ENCODE measurements around the gene ACACA. TPM values are rescaled to one million over a fixed set of nuclear protein-coding genes. Genes with fewer than 3 reads are reported as not detected.
A peak's percentile ranks its signal among the peaks of the same experiment; 100 is the strongest.

The ACACA gene
- total and polyA plus RNA-seq, 2 experiments from 2014 or later, result 59.6 to 164 TPM

DNA sequence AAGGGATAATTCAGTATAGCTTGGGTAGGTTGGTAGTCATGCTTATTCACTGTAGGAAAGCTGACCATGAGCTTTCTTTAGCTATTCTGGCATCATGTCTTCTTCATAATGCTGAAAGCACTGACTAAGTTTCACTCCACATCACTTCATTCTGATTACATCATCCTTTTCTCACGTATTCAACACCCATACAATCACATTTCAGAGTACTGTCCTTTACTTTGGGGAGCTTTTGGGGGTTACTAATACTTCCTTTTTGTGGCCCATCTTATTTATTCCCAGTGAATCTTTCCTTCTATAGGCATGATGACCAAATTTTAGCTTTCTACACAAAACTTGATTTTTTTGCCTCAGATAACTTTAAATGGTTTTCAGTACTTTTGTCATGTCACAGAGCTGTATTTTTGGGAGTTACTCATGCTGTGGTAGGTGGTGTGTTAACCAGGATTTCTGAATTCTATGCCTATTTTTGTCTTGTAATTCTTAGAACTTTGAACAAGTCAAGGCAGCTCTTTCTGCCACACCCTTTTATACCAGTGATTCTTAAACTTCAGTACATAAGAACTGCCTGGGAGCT lies 23.5 kb upstream of the ACACA start:
- DNase-seq (ENCODE audit: low spot score), result no peak
- no peak for TF ChIP-seq CREB1 (CRISPR knock-in tag; IDR thresholded peaks at IDR 0.05; ENCODE audit: low read depth)
- TF ChIP-seq, protein P1, sequence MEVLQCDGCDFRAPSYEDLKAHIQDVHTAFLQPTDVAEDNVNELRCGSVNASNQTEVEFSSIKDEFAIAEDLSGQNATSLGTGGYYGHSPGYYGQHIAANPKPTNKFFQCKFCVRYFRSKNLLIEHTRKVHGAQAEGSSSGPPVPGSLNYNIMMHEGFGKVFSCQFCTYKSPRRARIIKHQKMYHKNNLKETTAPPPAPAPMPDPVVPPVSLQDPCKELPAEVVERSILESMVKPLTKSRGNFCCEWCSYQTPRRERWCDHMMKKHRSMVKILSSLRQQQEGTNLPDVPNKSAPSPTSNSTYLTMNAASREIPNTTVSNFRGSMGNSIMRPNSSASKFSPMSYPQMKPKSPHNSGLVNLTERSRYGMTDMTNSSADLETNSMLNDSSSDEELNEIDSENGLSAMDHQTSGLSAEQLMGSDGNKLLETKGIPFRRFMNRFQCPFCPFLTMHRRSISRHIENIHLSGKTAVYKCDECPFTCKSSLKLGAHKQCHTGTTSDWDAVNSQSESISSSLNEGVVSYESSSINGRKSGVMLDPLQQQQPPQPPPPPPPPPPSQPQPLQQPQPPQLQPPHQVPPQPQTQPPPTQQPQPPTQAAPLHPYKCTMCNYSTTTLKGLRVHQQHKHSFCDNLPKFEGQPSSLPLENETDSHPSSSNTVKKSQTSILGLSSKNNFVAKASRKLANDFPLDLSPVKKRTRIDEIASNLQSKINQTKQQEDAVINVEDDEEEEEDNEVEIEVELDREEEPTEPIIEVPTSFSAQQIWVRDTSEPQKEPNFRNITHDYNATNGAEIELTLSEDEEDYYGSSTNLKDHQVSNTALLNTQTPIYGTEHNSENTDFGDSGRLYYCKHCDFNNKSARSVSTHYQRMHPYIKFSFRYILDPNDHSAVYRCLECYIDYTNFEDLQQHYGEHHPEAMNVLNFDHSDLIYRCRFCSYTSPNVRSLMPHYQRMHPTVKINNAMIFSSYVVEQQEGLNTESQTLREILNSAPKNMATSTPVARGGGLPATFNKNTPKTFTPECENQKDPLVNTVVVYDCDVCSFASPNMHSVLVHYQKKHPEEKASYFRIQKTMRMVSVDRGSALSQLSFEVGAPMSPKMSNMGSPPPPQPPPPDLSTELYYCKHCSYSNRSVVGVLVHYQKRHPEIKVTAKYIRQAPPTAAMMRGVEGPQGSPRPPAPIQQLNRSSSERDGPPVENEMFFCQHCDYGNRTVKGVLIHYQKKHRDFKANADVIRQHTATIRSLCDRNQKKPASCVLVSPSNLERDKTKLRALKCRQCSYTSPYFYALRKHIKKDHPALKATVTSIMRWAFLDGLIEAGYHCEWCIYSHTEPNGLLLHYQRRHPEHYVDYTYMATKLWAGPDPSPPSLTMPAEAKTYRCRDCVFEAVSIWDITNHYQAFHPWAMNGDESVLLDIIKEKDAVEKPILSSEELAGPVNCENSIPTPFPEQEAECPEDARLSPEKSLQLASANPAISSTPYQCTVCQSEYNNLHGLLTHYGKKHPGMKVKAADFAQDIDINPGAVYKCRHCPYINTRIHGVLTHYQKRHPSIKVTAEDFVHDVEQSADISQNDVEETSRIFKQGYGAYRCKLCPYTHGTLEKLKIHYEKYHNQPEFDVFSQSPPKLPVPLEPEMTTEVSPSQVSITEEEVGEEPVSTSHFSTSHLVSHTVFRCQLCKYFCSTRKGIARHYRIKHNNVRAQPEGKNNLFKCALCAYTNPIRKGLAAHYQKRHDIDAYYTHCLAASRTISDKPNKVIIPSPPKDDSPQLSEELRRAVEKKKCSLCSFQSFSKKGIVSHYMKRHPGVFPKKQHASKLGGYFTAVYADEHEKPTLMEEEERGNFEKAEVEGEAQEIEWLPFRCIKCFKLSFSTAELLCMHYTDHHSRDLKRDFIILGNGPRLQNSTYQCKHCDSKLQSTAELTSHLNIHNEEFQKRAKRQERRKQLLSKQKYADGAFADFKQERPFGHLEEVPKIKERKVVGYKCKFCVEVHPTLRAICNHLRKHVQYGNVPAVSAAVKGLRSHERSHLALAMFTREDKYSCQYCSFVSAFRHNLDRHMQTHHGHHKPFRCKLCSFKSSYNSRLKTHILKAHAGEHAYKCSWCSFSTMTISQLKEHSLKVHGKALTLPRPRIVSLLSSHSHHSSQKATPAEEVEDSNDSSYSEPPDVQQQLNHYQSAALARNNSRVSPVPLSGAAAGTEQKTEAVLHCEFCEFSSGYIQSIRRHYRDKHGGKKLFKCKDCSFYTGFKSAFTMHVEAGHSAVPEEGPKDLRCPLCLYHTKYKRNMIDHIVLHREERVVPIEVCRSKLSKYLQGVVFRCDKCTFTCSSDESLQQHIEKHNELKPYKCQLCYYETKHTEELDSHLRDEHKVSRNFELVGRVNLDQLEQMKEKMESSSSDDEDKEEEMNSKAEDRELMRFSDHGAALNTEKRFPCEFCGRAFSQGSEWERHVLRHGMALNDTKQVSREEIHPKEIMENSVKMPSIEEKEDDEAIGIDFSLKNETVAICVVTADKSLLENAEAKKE (CRISPR knock-in tag; IDR thresholded peaks at IDR 0.05), result no peak
- Mint-ChIP-seq H3K4me3 (no peak overlapping the region), H3K9me3 (no peaks in the 10 kb centered on the region), H3K36me3 (ENCODE audit: low read depth) (peaks cover 32% of the 10 kb centered on the region), H3K27me3 (ENCODE audit: insufficient read depth, low read depth, poor library complexity) (no peaks in the 10 kb centered on the region), H3K4me1 (no peaks in the 10 kb centered on the region), H3K27ac (peak overlapping the region; percentile 76)
- Histone ChIP-seq H4K20me1 (replicated peaks; ENCODE audit: insufficient read depth) (0 out of 2 replicates have a peak, but pooled peaks cover 3% of the 10 kb centered on the region), H3K27me3 (ENCODE audit: insufficient read depth) (no peaks in the 10 kb centered on the region), H3K4me1 (ENCODE audit: insufficient read depth) (no peaks in the 10 kb centered on the region), H3K4me2 (no peak overlapping the region), H3K79me2 (replicated peaks; ENCODE audit: insufficient read depth) (no peaks in the 10 kb centered on the region), H3K4me3 (no peak overlapping the region), H3K36me3 (ENCODE audit: insufficient read depth) (peaks cover 12% of the 10 kb centered on the region), H2AFZ (no peak overlapping the region), H3K27ac (ENCODE audit: low read depth) (peak overlapping the region; percentile 58), H3K9me2 (ENCODE audit: insufficient read depth) (no peaks in the 10 kb centered on the region), H3F3A (replicated peaks; ENCODE audit: low read depth) (no peaks in the 10 kb centered on the region)
- no peak for ATAC-seq

DNA sequence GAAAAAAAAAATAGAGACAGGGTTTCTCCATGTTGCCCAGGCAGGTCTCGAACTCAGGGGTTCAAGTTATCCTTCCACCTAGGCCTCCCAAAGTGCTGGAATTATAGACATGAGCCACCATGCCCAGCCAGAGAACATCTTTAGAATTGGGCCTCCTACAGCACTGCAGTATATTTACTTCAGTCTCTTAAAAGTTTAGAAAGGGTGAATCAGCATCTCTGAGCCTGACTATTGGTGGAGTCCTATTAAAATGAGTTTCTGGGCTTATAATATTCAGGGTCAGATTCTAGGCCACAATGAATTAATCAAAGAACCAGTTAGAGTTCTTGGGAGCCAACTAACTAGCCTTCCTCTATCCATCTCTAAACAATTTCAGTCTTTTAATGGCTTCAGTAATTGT lies 22.8 kb upstream of the ACACA start:
- TF ChIP-seq, protein P2, sequence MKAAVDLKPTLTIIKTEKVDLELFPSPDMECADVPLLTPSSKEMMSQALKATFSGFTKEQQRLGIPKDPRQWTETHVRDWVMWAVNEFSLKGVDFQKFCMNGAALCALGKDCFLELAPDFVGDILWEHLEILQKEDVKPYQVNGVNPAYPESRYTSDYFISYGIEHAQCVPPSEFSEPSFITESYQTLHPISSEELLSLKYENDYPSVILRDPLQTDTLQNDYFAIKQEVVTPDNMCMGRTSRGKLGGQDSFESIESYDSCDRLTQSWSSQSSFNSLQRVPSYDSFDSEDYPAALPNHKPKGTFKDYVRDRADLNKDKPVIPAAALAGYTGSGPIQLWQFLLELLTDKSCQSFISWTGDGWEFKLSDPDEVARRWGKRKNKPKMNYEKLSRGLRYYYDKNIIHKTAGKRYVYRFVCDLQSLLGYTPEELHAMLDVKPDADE (IDR thresholded peaks at IDR 0.05), result no peak
- TF ChIP-seq EZH2 (IDR thresholded peaks at IDR 0.05; ENCODE audit: low read depth, unreplicated experiment), result no peak
- no peak for TF ChIP-seq CREB1 (CRISPR knock-in tag; IDR thresholded peaks at IDR 0.05; ENCODE audit: low read depth)
- no peaks in the 10 kb centered on the region for H3K27me3 ChIP-seq (ENCODE audit: insufficient read depth)
- H3K4me2 ChIP-seq, result no peak overlapping the region
- no peaks in the 10 kb centered on the region for H3K79me2 ChIP-seq (replicated peaks; ENCODE audit: insufficient read depth)
- Mint-ChIP-seq H3K27me3 (ENCODE audit: insufficient read depth, low read depth, poor library complexity) (no peaks in the 10 kb centered on the region), H3K4me3 (no peak overlapping the region), H3K27ac (0 out of 2 replicates have a peak overlapping the region, but pooled peaks have one; percentile 76), H3K9me3 (no peaks in the 10 kb centered on the region), H3K36me3 (ENCODE audit: low read depth) (peaks cover 38% of the 10 kb centered on the region), H3K4me1 (no peaks in the 10 kb centered on the region)
- ATAC-seq (no peak), DNase-seq (ENCODE audit: low spot score) (no peak)
- 0 out of 2 replicates have a peak, but pooled peaks cover 3% of the 10 kb centered on the region for H4K20me1 ChIP-seq (replicated peaks; ENCODE audit: insufficient read depth)
- no peak overlapping the region for H3K4me3 ChIP-seq
- no peak overlapping the region for H2AFZ ChIP-seq
- H3F3A ChIP-seq (replicated peaks; ENCODE audit: low read depth), result no peaks in the 10 kb centered on the region
- peaks cover 12% of the 10 kb centered on the region for H3K36me3 ChIP-seq (ENCODE audit: insufficient read depth)
- H3K4me1 ChIP-seq (ENCODE audit: insufficient read depth), result no peaks in the 10 kb centered on the region
- peak overlapping the region; percentile 58; the same call in 1 of the 2 replicates for H3K27ac ChIP-seq (ENCODE audit: low read depth)
- H3K9me2 ChIP-seq (ENCODE audit: insufficient read depth), result no peaks in the 10 kb centered on the region

All from GM23338 (cell line).